GM20000 (cell line): Measurements from ENCODE around the gene CPE.

ENCODE experiments used
- DNase-seq: peaks from one replicate; pipeline ENCODE4 v3.0.0; 2012; ENCODE audit warnings: low spot score
- CTCF ChIP-seq: IDR thresholded peaks from 2 replicates; pipeline ENCODE4 v1.5.1; 2012; ENCODE audit warnings: mild to moderate bottlenecking, control low read depth; ENCODE audit errors: extremely low read depth, missing control alignments

The CPE gene

GRCh38 chr4:165426331-165426730, 47.5 kb downstream of the CPE start:
- TF ChIP-seq CTCF, result no peak
- no peak for DNase-seq

- TF ChIP-seq CTCF, result no peak
- no peak for DNase-seq
Measured at GRCh38 chr4:165426823-165427222, 48.0 kb downstream of the CPE start.

GRCh38 chr4:165428957-165429356, 50.1 kb downstream of the CPE start:
- TF ChIP-seq CTCF, result no peak
- no peak for DNase-seq

GRCh38 chr4:165433529-165433928, 54.7 kb downstream of the CPE start:
- no peak for DNase-seq
- no peak for TF ChIP-seq CTCF

GRCh38 chr4:165437691-165438090, 58.9 kb downstream of the CPE start:
- no peak for TF ChIP-seq CTCF
- no peak for DNase-seq

GRCh38 chr4:165439344-165439743, 60.5 kb downstream of the CPE start:
- TF ChIP-seq CTCF, result no peak
- no peak for DNase-seq

GRCh38 chr4:165439981-165440380, 61.2 kb downstream of the CPE start:
- TF ChIP-seq CTCF, result no peak
- no peak for DNase-seq
